Activated T-helper 17 cell treated with anti-CD3 and anti-CD28 coated beads, Interleukin-2, amount 50 U/mL, for 72 hours (primary cell): ENCODE data around the gene NRBF2. TPM values are rescaled to one million over a fixed set of nuclear protein-coding genes. Genes with fewer than 3 reads are reported as not detected.

Source experiments
- ATAC-seq: fragments of 150-1000 bp; cut with Tn5 transposase; replicated peaks from 2 replicates; pipeline ENCODE4 v1.10.0; 2021; ENCODE audit warnings: mild to moderate bottlenecking, moderate library complexity
- H3K27ac Mint-ChIP-seq: one replicate; pipeline ENCODE4 v1.8.0; 2022; ENCODE audit warnings: mixed read lengths
- H3K27me3 Mint-ChIP-seq: one replicate; pipeline ENCODE4 v1.8.0; 2022; ENCODE audit warnings: mixed read lengths
- H3K36me3 Mint-ChIP-seq: one replicate; pipeline ENCODE4 v1.8.0; 2022; ENCODE audit warnings: low read depth, mild to moderate bottlenecking, mixed read lengths
- H3K4me1 Mint-ChIP-seq: one replicate; pipeline ENCODE4 v1.8.0; 2022; ENCODE audit warnings: mixed read lengths
- H3K4me3 Mint-ChIP-seq: one replicate; pipeline ENCODE4 v1.8.0; 2022; ENCODE audit warnings: mild to moderate bottlenecking, mixed read lengths
- H3K9me3 Mint-ChIP-seq: one replicate; pipeline ENCODE4 v1.8.0; 2022; ENCODE audit warnings: mixed read lengths
- total RNA-seq, 2 donors: library from RNA; stranded (reverse); gene quantifications; one replicate each; pipeline ENCODE4 v1.2.3, GENCODE V29; 2022

NRBF2 gene
- total RNA-seq, 2 donors from 2014 or later = 21.5 to 22.4 TPM

GRCh38 chr10:63165249-63165648 lies 32.1 kb downstream of the NRBF2 start:
- Mint-ChIP-seq H3K27me3 (no peaks in the 10 kb centered on the region), H3K4me1 (peaks cover 8% of the 10 kb centered on the region), H3K36me3 (peaks cover 56% of the 10 kb centered on the region), H3K4me3 (no peak overlapping the region), H3K27ac (no peak overlapping the region), H3K9me3 (no peaks in the 10 kb centered on the region)
- no peak for ATAC-seq

- ATAC-seq = peak; percentile 53
- peaks cover 72% of the 10 kb centered on the region for H3K36me3 Mint-ChIP-seq
- peaks cover 24% of the 10 kb centered on the region for H3K4me1 Mint-ChIP-seq
- no peak overlapping the region for H3K27ac Mint-ChIP-seq
- H3K9me3 Mint-ChIP-seq = no peaks in the 10 kb centered on the region
- H3K27me3 Mint-ChIP-seq = no peaks in the 10 kb centered on the region
- H3K4me3 Mint-ChIP-seq = no peak overlapping the region
These were observed 33.7 kb downstream of the NRBF2 start for GRCh38 chr10:63166742-63167258.

- peaks cover 41% of the 10 kb centered on the region for H3K4me1 Mint-ChIP-seq
- peaks cover 91% of the 10 kb centered on the region for H3K36me3 Mint-ChIP-seq
- no peaks in the 10 kb centered on the region for H3K9me3 Mint-ChIP-seq
- H3K4me3 Mint-ChIP-seq = no peak overlapping the region
- no peaks in the 10 kb centered on the region for H3K27me3 Mint-ChIP-seq
- no peak for ATAC-seq
- peak overlapping the region; percentile 76 for H3K27ac Mint-ChIP-seq
These were observed 35.8 kb downstream of the NRBF2 start for GRCh38 chr10:63168821-63169462.

- no peak for ATAC-seq
- H3K4me3 Mint-ChIP-seq = no peak overlapping the region
- no peaks in the 10 kb centered on the region for H3K27me3 Mint-ChIP-seq
- H3K27ac Mint-ChIP-seq = peak overlapping the region; percentile 76
- H3K9me3 Mint-ChIP-seq = no peaks in the 10 kb centered on the region
- H3K36me3 Mint-ChIP-seq = peaks cover 93% of the 10 kb centered on the region
- peaks cover 46% of the 10 kb centered on the region for H3K4me1 Mint-ChIP-seq
These were observed 36.5 kb downstream of the NRBF2 start for GRCh38 chr10:63169624-63170023.

- H3K9me3 Mint-ChIP-seq = no peaks in the 10 kb centered on the region
- peaks cover 95% of the 10 kb centered on the region for H3K36me3 Mint-ChIP-seq
- no peaks in the 10 kb centered on the region for H3K27me3 Mint-ChIP-seq
- H3K4me3 Mint-ChIP-seq = peak overlapping the region; percentile 19
- ATAC-seq = peak; percentile 11
- peaks cover 46% of the 10 kb centered on the region for H3K4me1 Mint-ChIP-seq
- peak overlapping the region; percentile 78 for H3K27ac Mint-ChIP-seq
These were observed 38.2 kb downstream of the NRBF2 start for GRCh38 chr10:63171255-63171855.

- Mint-ChIP-seq H3K36me3 (peaks cover 95% of the 10 kb centered on the region), H3K9me3 (no peaks in the 10 kb centered on the region), H3K4me3 (peak overlapping the region; percentile 63), H3K27me3 (no peaks in the 10 kb centered on the region), H3K4me1 (peaks cover 46% of the 10 kb centered on the region), H3K27ac (peak overlapping the region; percentile 78)
- no peak for ATAC-seq
These were observed 38.8 kb downstream of the NRBF2 start for GRCh38 chr10:63171926-63172325.

- H3K36me3 Mint-ChIP-seq = peaks cover 98% of the 10 kb centered on the region
- peaks cover 59% of the 10 kb centered on the region for H3K4me1 Mint-ChIP-seq
- H3K9me3 Mint-ChIP-seq = no peaks in the 10 kb centered on the region
- H3K27ac Mint-ChIP-seq = peak overlapping the region; percentile 69
- ATAC-seq = peak; percentile 96
- H3K27me3 Mint-ChIP-seq = no peaks in the 10 kb centered on the region
- peak overlapping the region; percentile 63 for H3K4me3 Mint-ChIP-seq
These were observed 40.5 kb downstream of the NRBF2 start for GRCh38 chr10:63173468-63174232.

- no peak for ATAC-seq
- Mint-ChIP-seq H3K4me1 (peaks cover 48% of the 10 kb centered on the region), H3K36me3 (peaks cover 97% of the 10 kb centered on the region)
These were observed 42.4 kb downstream of the NRBF2 start for GRCh38 chr10:63175534-63175933.

GRCh38 chr10:63192826-63193225 lies 59.7 kb downstream of the NRBF2 start:
- no peak overlapping the region for H3K4me3 Mint-ChIP-seq
- peaks cover 99% of the 10 kb centered on the region for H3K36me3 Mint-ChIP-seq
- H3K27ac Mint-ChIP-seq = no peak overlapping the region
- no peaks in the 10 kb centered on the region for H3K27me3 Mint-ChIP-seq
- ATAC-seq = no peak
- H3K9me3 Mint-ChIP-seq = no peaks in the 10 kb centered on the region
- H3K4me1 Mint-ChIP-seq = no peaks in the 10 kb centered on the region

More at GRCh38 chr10:63175534-63175933, 42.4 kb downstream of the NRBF2 start:
- Mint-ChIP-seq H3K9me3 (no peaks in the 10 kb centered on the region), H3K4me3 (no peak overlapping the region), H3K27ac (no peak overlapping the region), H3K27me3 (no peaks in the 10 kb centered on the region)

- no peak overlapping the region for H3K4me3 Mint-ChIP-seq
- peaks cover 97% of the 10 kb centered on the region for H3K36me3 Mint-ChIP-seq
- H3K4me1 Mint-ChIP-seq = peaks cover 4% of the 10 kb centered on the region
- H3K9me3 Mint-ChIP-seq = no peaks in the 10 kb centered on the region
- no peak for ATAC-seq
- peak overlapping the region; percentile 49 for H3K27ac Mint-ChIP-seq
- no peaks in the 10 kb centered on the region for H3K27me3 Mint-ChIP-seq
These were observed 64.4 kb downstream of the NRBF2 start for GRCh38 chr10:63197344-63198092.

GRCh38 chr10:63199716-63200115 lies 66.6 kb downstream of the NRBF2 start:
- Mint-ChIP-seq H3K36me3 (peaks cover 87% of the 10 kb centered on the region), H3K27ac (no peak overlapping the region), H3K4me3 (no peak overlapping the region), H3K9me3 (no peaks in the 10 kb centered on the region), H3K27me3 (no peaks in the 10 kb centered on the region), H3K4me1 (peaks cover 9% of the 10 kb centered on the region)
- no peak for ATAC-seq

- Mint-ChIP-seq H3K27me3 (no peaks in the 10 kb centered on the region), H3K36me3 (peaks cover 87% of the 10 kb centered on the region), H3K9me3 (no peaks in the 10 kb centered on the region), H3K4me3 (no peak overlapping the region), H3K27ac (no peak overlapping the region), H3K4me1 (peaks cover 15% of the 10 kb centered on the region)
- ATAC-seq = no peak
These were observed 67.3 kb downstream of the NRBF2 start for GRCh38 chr10:63200431-63200830.

- H3K27me3 Mint-ChIP-seq = no peaks in the 10 kb centered on the region
These were observed 68.0 kb downstream of the NRBF2 start for GRCh38 chr10:63201118-63201517.

More at GRCh38 chr10:63201118-63201517, 68.0 kb downstream of the NRBF2 start:
- Mint-ChIP-seq H3K4me3 (no peak overlapping the region), H3K27ac (no peak overlapping the region), H3K4me1 (peaks cover 15% of the 10 kb centered on the region), H3K36me3 (peaks cover 87% of the 10 kb centered on the region), H3K9me3 (no peaks in the 10 kb centered on the region)
- no peak for ATAC-seq
